Measurements from ENCODE around the gene SYP.

The SYP gene

DNA sequence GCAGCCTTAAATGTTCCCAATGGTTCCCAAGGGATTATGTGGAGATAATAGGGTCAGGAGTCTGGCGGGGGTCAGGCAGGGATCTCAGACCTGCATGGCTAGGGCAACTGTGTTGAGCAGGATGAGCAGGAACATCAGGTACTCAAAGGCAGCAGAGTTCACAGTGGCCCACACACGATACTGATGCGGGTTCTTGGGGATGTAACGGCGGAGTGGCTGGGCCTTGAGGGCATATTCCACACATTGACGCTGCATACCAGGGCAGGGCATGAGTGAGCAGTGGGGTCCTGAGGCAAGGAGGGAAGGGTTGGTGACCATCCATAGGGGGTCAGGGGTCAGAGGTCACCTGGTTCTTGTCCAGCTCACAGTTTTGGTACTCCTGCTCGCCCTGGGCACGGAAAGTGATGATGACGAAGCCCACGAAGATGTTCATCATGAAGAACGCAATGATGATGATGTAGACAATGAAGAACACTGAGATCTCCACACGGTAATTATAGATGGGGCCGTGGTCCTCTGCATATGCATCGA lies 15.1 kb upstream of the SYP start:
- no peak for DNase-seq

DNA sequence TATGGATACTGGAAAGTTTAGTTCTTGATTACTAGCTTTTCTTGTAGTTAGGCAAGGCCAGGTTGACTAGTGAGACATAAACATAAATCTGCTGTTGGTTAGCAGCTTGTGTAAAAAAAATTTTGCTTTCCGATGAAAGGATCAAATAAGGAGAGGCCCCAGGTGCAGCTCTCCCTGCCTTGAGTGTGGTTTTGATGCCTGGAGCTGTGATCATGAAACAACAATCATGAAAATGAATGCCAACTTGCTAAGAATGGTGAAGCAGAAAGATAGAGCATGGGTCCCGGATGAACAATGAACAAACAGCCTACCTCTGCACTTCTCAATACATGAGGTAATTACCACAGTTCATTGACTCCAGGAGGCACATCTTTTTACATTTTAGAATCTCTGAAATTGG lies 14.4 kb upstream of the SYP start:
- no peak for DNase-seq

DNA sequence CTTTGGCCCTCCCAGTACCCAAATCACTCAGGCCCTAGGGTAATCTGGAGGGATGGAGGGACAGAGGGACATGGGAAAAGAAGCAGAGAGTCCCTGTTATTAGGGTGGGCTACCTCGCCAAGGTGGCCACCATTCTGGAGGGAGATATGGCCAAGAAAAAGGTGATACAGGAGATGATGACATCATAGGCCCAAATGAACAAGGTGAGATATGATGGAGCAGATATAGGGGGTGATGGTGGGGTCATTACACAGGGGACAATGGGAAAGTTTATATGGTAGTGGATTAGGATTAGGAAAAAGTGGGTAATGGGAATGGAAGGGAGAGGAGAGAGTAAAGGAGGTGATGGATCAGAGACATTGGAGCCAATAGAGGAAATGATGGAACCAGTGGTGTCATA lies 12.9 kb upstream of the SYP start:
- no peak for DNase-seq

DNA sequence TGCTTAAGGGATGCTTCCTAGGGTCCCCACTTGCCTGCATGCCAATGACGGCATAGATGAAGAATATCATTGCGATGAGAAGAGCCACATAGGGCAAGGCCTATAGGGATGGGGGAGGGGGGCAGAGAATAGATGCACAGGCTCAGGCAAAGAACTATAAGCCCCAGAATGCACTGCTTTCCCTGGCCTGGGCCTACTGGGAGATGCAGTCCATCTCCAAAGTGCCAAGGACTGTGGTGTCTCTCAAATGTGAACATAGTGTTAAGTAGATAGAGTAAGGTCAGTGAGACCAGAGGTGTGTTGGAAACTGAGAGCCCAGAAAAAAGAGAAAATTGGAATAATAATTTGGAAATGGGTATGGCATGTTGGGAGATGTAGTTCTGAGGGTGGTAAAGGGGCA lies 12.2 kb upstream of the SYP start:
- DNase-seq: no peak

DNA sequence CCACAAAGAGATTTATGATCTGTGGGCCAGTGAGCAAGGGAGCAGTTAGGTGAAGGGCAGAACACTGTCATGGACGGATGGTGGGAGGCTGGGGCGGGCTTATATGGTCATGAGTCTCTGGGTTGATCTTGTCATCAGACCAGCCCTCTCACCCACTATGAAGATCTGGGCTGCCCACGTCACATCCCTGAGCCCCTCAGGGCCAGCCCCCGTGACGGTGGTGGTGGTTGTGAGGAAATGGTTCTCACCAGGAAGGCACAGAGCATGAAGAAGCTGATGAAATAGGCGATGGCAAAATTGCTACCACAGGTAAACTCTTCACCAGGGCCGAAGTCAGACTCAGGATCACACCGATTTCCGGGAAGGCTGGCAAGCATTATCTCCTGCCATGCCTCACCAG lies 11.1 kb upstream of the SYP start:
- DNase-seq: no peak

DNA sequence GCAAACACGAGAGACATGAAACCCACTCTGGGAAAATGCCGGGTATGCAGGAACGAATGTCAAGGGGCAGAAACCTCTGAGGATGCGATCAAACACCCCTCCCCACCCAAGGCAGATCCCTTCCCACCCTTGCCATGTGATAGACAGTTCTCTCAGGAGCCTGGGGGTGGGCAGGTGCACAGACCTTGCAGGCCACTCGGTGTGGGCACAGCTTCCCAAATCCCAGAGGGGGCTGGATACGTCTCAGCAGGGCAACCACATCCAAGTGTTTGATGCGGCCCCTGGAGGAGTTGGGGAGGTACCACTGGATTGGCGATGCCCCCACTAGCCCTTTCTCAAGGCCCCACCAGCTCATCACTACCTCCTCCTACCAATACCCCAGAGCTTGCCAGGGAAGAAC lies 10.4 kb upstream of the SYP start:
- DNase-seq: no peak

DNA sequence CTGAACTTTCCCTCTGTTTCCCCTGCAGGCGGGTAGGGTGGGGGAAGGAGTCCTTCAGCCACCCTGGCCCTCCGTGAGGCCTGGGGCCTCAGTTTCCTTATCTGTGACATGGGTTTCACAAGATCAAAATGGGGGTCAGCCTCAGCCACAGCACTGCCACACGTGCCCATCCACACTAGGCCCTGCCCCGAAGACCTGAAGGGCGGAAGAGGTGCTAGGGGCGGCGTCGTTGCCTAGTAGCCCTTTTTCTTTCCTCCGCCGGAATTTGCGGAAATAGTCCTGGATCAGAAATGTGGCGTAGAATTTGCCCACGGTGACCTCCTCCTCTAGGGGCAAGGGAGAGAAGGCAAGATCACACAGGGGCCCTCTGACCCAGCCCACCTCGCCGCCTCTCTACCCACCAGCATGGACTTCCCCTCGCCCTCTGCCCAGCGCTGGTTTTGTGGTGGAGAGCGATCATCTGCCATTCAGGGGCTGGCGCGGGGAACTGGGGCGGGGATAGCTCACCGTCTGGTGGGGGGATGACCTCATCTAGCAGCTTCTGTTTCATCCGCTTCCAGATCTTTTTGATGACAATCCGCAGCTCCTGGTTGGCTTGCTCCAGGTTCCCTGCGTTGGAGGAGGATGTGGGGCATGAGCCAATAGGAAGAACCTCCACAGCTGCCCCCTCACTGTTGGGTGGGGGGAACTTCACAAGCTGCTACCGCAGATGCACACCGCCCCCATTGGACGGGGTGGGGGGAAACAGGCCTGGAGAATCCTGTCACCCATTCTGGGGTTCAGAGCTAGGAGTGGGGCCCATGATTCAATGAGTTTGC lies 9.7 kb upstream of the SYP start:
- DNase-seq: no peak

DNA sequence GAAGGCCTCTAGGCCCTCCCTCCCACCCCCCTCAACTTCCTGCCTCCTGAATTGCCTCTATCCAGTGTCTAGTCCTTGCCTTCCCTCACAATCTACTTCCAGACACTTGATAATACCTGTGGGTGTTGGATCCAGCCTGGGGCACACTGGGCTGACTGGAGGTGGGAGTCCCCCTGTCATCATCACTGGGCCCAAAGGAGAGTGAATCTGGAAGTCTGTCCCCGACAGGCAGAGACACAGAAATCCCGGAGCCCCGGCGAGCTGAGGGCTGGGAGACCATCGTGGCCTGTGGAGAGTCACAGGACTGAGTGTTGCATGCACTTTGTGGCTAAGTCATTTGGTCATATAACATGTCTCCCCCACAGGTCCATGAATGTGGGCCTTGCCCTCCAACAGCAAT lies 8.4 kb upstream of the SYP start:
- no peak for DNase-seq

DNA sequence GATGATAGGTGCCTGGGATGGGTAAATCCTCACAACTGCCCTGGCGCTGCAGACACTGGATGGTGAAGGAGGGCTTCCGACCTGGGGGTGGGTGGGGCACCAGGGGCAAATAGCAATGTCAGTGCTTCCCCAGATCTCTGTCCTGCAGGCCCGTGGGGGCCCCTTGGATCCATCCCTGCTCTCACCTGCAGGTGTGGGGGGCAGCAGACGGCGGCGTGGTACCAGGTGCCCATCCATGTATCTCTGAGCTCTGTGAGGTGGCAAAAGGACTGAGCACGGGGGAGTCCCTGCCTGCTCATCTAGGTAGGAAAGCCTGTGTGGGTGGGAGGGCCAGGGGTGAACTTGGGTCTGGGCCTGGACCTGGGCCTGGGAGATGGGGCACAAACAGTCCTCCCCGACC lies 6.5 kb upstream of the SYP start:
- DNase-seq: no peak

DNA sequence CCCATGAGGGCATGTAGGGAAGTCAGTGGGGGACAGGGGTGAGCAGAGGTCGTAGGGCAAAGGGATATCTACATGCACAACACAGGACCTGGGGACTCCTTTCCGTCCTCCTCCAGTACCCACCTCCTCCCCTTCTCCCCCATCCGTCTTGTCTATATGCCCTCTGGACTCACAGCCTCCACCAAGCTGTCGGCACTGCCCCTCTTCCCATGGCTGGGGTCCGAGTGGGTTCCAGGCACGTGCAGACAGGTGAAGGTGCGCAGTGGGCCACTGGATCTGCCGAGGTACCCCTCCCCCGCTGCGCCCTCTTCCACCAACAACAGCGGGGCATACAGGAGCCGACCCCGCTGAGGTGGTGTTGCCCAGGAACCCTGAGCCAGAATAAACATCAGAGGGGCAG lies 5.5 kb upstream of the SYP start:
- DNase-seq: no peak

DNA sequence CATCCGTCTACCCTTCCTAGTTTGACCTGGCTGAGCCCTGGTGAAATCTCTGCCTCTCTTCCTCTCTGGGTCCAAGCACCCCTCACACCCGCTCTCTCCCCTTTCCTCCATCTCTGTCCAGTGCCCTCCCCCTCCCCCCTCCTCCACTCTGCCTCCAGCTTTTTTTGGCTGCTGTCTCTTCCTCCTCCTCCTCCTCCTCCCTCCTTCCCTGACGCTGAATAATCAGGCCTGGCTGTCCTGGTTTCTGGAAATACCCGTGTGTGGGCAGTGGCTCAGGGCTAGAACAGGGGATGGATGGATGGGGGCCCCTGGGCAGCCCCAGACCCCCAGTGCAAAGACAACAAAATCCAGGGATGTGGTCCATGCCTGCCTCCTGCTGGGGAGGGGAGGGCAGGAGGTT lies 4.7 kb upstream of the SYP start:
- no peak for DNase-seq

DNA sequence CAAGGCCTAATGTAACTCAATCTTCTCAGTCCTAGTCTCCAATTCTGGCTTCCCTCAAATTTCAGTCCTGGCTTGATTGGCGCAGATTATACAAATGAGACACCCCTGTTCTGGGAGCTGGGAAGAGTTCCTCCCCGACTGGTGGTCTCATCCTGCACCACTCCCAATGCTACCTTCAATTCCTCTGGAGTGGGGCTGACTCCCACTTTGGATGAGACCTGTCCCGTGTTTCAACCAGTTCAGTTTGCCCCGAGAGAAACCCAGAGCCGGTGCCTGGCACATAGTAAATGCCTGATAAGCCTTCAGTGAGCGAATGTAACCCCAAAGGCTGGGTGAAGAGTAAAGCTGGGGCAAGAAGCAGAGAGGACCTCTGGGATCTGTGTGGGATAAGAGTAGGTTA lies 4.0 kb upstream of the SYP start:
- DNase-seq: no peak

DNA sequence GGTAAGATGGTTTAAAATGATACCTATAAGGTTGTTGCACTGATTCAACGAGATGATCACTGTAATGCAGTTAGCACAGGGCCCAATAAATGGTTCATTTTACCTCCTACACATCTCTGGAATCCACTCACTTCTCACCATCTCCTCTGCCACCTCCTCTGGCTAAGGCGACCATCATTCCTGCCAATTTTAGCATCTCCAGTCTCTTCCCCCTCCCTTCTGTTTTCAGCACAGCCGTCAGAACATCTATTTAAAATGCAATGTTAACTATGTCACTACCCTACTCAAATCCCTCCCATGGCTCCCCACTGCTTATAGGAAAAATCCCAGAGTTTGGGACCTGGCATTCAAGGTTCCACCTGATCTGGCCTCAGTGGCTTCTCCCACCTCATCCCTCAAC lies 3.5 kb upstream of the SYP start:
- DNase-seq: no peak

DNA sequence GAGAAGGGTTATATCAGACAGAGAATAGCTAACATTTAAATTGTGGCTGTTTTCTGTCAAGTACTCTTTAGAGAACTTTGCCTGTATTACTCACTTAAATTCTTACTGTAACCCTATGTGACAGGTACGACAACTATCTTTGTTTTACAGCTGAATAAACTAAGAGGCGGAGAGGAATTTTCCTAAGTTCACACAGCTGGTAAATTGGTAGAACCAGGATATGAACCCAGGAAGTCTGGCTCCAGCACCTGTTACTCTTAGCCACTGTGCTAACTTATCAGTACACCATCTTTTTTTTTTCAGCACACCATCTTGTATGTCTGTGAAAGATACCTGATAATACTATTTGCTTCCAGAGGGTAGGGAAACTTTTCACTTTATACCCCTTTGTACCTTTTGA lies 2.0 kb upstream of the SYP start:
- DNase-seq: no peak

DNA sequence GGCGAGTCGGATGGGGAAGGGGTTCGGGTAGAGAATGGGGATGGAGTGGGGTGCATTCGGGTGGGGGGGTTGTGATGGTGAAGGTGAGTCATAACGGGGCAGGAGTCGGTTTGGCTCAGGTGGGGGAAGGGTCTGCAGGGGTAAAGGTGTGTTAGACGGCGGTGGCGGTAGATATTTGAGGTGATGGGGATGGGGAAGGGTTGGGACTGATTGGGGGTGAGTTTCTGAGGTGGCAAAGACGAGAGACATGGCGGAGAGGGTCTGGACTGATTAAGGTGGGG lies 738 bp downstream of the SYP start:
- no peak for DNase-seq

DNA sequence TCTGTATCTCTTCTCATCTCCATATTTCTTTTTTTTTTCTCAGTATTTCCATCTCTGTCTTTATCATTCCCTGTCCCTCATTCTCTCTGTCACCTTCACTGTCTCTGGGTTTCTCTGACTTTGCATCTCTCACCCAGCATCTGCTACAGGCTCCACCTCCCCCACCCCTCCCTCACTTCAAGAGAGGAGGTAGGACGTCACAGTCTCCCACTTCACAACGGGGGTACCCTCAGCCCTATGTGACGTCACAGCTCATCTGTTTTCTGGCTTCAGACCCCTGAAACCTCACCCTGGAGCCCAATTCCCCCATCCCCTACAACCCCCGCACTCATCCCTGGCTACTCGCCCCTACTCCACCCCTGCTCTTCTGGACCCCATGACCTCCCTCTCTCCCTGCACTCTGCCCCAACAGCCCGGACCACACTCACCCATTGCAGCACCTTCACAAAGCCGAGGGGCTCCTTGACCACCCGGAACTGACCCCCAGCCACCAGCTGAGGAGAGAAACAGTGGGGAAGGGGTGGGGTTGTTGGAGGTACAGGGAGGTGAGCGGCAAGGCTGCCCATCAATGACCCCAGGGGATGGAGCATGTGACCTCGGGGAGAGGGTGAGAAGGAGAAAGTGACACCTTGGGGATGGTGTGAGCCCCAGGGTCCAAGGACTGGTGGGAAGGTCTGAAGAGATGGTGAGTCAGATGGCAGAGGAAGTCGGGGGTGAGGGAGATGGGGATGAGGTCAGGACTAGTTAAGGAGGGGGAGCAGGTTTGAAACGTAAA lies 1.3 kb downstream of the SYP start:
- no peak for DNase-seq

DNA sequence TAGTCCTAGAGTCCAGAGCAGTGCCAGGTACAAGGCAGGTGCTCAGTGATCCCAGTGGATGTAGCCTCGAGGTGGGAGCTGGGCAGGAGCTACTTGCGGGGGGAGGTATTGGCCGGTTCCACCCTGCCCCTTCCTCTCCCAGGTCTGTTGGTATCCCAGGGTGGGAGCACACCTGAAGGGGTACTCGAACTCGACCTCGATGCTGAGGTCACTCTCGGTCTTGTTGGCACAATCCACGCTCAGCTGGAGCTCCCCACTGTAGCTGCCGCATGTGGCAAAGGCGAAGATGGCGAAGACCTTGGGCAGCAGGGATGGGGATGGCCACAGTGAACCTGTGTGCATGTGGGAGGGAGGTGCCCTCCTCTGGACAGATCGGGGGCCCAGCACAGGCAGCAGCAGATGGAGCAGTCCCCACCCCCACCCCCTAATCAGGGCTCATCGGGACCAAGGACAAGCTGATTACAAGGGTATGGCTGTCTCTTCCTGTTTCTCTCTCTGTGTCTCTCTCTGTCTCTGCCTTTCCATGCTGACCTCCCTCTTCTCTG lies 2.4 kb downstream of the SYP start:
- no peak for DNase-seq

DNA sequence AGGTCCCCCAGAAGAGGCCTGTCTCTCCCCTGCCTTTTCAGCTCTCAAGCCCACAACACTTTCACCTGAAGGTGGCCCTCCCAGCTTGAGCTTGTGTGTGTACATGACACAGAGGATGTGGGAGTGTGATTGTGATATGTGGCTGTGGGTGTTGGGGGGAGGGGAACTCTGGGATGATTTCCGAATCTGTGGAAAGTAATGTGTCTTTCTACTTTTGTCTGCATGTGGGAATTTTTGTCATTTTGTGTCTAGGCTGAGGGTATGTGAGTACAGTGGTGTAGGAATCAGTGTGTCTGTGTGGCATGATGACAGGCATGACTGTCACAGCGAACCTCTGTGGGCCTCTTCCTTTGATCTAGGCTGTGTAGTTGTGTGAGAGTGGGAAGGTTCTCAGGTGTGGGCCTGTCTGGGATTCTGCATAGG lies 6.4 kb downstream of the SYP start:
- no peak for DNase-seq

DNA sequence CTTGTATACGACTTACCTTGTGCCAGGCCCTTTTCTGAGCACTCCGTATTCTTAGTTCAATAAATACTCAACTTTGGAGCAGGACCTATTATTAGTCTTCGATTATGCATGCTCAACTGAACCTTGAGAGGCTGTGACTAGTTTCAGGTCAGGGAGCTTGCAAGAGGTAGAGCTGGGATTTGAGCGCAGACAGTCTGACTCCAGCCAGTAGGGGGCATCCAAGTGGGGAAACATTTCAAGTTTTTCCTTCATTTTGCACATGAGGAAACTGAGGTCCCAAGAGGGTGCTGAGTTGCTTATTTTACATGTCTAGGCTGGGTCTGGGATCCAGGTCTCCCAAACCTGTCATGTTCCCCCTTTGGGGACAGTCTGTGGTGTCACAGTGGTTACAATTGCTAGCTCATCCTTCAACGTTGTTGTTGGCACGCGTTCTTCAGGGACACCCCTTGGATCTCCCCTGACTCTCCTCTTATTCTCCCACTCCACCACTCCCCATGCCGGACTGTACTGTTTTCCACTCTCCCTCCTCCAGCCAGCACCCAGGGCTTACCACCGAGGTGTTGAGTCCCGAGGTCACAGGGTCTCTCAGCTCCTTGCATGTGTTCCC lies 7.2 kb downstream of the SYP start:
- DNase-seq: no peak

DNA sequence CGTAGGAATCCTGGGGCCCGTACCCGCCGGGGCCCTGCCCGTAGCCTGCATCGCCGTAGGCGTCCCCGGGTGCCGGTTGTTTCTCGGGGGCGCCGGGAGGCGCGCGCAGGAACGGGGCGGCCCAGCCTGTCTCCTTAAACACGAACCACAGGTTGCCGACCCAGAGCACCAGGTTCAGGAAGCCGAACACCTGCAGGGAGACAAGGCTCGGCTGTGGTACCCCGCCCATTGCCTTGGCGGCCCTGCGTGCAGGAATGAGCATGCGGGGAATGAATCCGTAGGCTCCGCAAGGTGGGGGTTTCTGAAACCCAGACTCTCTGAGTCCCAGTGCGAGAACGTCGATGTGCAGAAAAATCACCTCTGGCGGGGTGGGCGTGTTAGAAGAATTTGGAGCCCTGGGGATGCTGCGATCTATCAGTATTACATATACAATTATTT lies 8.4 kb downstream of the SYP start:
- no peak for DNase-seq

DNA sequence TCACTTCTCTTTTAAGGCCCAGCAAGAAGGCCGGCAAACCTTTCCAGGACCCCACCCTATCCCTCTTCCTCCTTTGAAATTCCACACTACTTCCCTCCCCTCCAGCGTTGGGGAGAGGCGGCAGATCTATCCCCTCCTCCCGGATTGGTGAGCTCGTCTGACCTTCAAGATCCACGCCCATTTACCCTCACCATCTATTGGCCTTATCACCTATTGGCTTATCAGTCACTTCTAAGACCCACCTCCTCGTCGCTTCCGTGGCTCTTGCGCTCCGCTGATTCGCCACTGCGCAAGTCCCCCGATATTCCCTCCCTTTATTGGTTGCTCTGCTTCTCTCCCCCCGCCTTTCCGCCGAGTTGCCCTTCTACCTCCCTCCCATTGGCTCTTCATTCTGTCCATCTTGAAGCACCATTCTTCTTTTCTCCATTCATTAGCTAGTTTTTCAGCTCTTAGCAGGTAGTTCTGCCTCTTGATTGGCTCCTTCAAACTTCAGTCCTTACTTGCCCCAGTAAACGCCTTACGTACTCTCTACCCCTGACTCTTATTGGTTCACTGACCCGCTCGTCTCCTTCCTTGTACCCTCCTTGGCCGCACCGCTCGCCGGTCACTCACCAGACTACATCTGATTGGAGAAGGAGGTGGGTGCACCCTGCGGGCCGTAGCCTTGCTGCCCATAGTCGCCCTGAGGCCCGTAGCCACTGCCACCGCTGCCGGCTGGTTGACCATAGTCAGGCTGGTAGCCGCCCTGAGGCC lies 9.0 kb downstream of the SYP start:
- peak; percentile 97 for DNase-seq

DNA sequence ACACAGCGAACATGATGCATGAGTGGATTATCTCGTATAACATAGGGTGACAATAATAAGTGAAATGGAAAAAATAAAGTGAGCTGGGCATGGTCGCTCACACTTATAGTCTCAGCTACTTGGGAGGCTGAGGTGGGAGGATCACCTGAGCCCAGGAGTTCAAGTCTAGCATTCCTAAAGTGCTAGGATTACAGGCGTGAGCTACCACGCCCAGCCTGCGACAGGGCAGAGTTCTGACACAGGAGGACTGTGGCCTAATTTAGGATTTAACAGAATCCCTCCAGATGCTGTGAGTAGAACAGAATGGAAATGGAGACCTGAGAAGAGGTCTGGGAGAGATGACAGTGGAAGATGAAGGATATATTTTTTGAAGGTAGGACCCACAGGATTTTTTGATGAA lies 10.4 kb downstream of the SYP start:
- DNase-seq: no peak

DNA sequence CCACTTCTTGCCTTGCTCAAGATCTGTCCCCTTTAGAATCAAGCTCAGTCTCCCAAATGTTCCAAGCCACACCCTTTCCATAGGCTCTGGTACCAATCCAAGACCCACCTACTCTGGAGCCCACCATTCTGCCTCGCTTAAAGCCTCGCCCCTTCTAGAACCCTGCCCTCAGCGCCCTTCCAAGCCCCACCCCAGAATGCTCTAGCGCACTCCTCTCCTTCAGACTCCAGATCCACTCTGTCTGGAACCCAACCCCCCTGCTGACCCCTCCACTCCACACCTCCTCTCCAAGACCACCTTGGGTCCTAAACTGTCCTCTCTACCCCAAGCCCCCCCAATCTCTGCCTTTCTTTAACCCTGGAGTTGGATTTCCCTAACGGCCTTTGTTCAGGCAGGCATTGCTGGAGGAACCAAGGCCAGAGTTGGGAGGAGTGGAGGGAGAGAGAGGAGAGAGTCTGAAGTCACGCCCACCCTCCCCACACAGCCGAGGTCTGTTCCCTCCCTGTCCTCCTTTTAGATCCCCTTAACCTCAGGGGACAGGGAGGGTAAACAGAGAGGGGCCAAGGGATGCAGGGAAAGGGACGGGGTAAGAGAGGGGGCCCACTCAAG lies 11.4 kb downstream of the SYP start:
- DNase-seq: no peak

Data from DMS79 treated with DMSO at 0.1 percent for 48 hours (cell line).